Left ventricle myocardium inferior (tissue), 1 donor: ENCODE measurements around the gene ZBTB44. TPM values are rescaled to one million over a fixed set of nuclear protein-coding genes. Genes with fewer than 3 reads are reported as not detected.

Experiments used
- DNase-seq: peaks from one replicate; pipeline ENCODE4 v3.0.0-alpha.2; 2020
- H3K27ac ChIP-seq: fragments of 200-600 bp; replicated peaks from 2 replicates; pipeline ENCODE4 v1.8.0; 2021
- H3K27me3 ChIP-seq: fragments of 200-600 bp; 2 replicates; pipeline ENCODE4 v1.8.0; 2021; ENCODE audit warnings: low read depth
- H3K36me3 ChIP-seq: fragments of 200-600 bp; 2 replicates; pipeline ENCODE4 v1.8.0; 2021
- H3K4me1 ChIP-seq: fragments of 200-600 bp; 2 replicates; pipeline ENCODE4 v1.8.0; 2021
- H3K4me3 ChIP-seq: fragments of 200-600 bp; 2 replicates; pipeline ENCODE4 v1.8.0; 2021; ENCODE audit warnings: mild to moderate bottlenecking, moderate library complexity
- H3K9me3 ChIP-seq: fragments of 200-600 bp; replicated peaks from 2 replicates; pipeline ENCODE4 v1.8.0; 2021
- CTCF ChIP-seq: fragments of 200-600 bp; IDR thresholded peaks from 2 replicates; pipeline ENCODE4 v1.8.0; 2021; ENCODE audit warnings: antibody characterized with exemption, mild to moderate bottlenecking, borderline replicate concordance
- intact Hi-C: fragments of 100-400 bp; cut with micrococcal nuclease; formaldehyde crosslinking; loops from one replicate; pipeline ENCODE4 v1.11.0; 2022
- total RNA-seq: library from RNA; stranded (reverse); fragmentation: NEBNext Ultra II Directional; extraction: Animal tissue kit (Norgen Biotek cat#: 25700); gene quantifications from one replicate; pipeline ENCODE4 v1.2.1, GENCODE V29; 2021
- donor health status: DM: no; HTN: yes; CAD: no; lungs with severe emphysema.

The ZBTB44 gene
- total RNA-seq, 1 donor from 2014 or later: 40.5 TPM

- DNase-seq: no peak
- Histone ChIP-seq H3K27me3 (peaks cover 34% of the 10 kb centered on the region), H3K4me1 (peaks cover 6% of the 10 kb centered on the region), H3K9me3 (no peaks in the 10 kb centered on the region), H3K4me3 (no peak overlapping the region), H3K27ac (no peak overlapping the region), H3K36me3 (no peaks in the 10 kb centered on the region)
- intact Hi-C loops: loop anchor here (10.0 kb wide), 1 partner anchor 212 kb away; the partner anchor contains the start of gene ADAMTS8
- no peak for TF ChIP-seq CTCF
Measured at GRCh38 chr11:130212431-130212961, 102.2 kb downstream of the ZBTB44 start.

GRCh38 chr11:130211781-130212401 lies 102.8 kb downstream of the ZBTB44 start:
- DNase-seq: no peak
- Histone ChIP-seq H3K27me3 (peaks cover 31% of the 10 kb centered on the region), H3K4me1 (peaks cover 6% of the 10 kb centered on the region), H3K27ac (no peak overlapping the region), H3K9me3 (no peaks in the 10 kb centered on the region), H3K36me3 (no peaks in the 10 kb centered on the region), H3K4me3 (no peak overlapping the region)
- TF ChIP-seq CTCF: no peak
- intact Hi-C loops: loop anchor here (10.0 kb wide), 1 partner anchor 213 kb away; the partner anchor contains the start of gene ADAMTS8

DNA sequence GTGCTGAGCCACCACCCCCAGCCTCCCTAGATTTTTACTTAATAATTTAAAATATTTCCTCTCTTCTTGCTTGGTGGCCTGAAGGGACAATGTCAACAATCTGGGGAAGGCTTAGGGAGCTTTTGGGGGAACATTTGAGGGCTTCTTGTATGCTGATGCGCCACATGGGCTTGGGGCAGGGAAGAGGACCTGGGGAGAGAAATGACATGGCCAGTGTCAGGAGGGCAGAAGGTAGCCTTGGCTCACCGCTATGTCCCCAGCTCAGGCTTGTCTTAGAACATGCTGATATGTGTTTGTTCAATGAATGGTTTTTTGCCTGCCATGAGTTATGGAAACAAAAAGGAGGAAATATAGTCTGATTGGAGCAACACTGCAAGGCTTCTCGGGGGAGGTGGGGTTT lies 103.6 kb downstream of the ZBTB44 start:
- Histone ChIP-seq H3K4me1 (peaks cover 6% of the 10 kb centered on the region), H3K4me3 (no peak overlapping the region), H3K36me3 (no peaks in the 10 kb centered on the region), H3K27me3 (peaks cover 25% of the 10 kb centered on the region), H3K27ac (no peak overlapping the region), H3K9me3 (no peaks in the 10 kb centered on the region)
- intact Hi-C loops: loop anchor here (10.0 kb wide), 1 partner anchor 214 kb away; the partner anchor contains the start of gene ADAMTS8
- DNase-seq: no peak
- no peak for TF ChIP-seq CTCF

- Histone ChIP-seq H3K27ac (no peak overlapping the region), H3K27me3 (peaks cover 15% of the 10 kb centered on the region), H3K4me3 (no peak overlapping the region), H3K4me1 (peaks cover 6% of the 10 kb centered on the region), H3K36me3 (no peaks in the 10 kb centered on the region), H3K9me3 (no peaks in the 10 kb centered on the region)
- TF ChIP-seq CTCF: no peak
- intact Hi-C loops: loop anchor here (10.0 kb wide), 1 partner anchor 215 kb away; the partner anchor contains the start of gene ADAMTS8
- DNase-seq: no peak
Measured at GRCh38 chr11:130209954-130210854, 104.5 kb downstream of the ZBTB44 start.

DNA sequence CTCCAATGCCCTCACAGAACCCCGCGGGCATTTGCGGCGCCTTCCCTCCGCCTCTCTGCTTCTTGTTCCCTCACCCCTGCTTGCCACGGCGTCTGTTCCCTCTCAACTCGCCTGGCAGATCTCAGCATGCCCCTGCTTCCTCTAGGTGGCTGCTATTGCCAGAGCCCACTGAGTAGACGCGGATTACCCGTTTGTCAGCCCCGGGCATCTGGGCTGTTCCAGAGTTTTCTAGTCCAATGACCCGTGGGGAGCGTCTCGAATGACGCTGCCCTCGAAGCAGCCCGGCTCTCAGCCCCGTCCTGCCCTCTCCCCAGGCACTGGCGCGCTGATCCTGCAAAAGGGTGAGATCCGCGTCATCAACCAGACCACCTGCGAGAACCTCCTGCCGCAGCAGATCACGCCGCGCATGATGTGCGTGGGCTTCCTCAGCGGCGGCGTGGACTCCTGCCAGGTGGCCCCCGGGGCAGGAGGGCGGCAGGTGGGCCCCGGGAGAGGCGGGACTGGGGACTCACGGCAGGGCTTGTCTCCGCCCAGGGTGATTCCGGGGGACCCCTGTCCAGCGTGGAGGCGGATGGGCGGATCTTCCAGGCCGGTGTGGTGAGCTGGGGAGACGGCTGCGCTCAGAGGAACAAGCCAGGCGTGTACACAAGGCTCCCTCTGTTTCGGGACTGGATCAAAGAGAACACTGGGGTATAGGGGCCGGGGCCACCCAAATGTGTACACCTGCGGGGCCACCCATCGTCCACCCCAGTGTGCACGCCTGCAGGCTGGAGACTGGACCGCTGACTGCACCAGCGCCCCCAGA lies 105.4 kb downstream of the ZBTB44 start:
- intact Hi-C loops: no loop called here
- Histone ChIP-seq H3K36me3 (no peaks in the 10 kb centered on the region), H3K27ac (no peak overlapping the region), H3K27me3 (peaks cover 9% of the 10 kb centered on the region), H3K9me3 (no peaks in the 10 kb centered on the region), H3K4me1 (peaks cover 6% of the 10 kb centered on the region), H3K4me3 (no peak overlapping the region)
- DNase-seq: no peak
- no peak for TF ChIP-seq CTCF
